K562 (cell line): ENCODE results near the gene IGF2BP3.

Experiments
- EZH2 ChIP-seq: IDR thresholded peaks from 2 replicates; pipeline ENCODE4 v1.6.1; 2012; ENCODE audit warnings: low read depth, mild to moderate bottlenecking, inconsistent platforms, low read length, borderline replicate concordance
- MAFK ChIP-seq: IDR thresholded peaks from 2 replicates; pipeline ENCODE4 v1.6.1; 2011; ENCODE audit warnings: low read length, improper control_type of control experiment
- NR1H2 ChIP-seq: sonication (generic); formaldehyde crosslinking; IDR thresholded peaks from 2 replicates; pipeline ENCODE4 v1.4.0; 2020; ENCODE audit warnings: mild to moderate bottlenecking, missing genetic modification reagents
- NRF1 ChIP-seq, 2 experiments: fragments of 450-650 bp; IDR thresholded peaks in 1 of 2; conservative IDR thresholded peaks in 1 of 2; 2 replicates each; pipeline ENCODE4 v1.6.1; 2014; ENCODE audit warnings: mild to moderate bottlenecking in 2 of 2
- RAD21 ChIP-seq, 2 experiments: fragments of 250-450 bp in 1 of 2; fragments of 450-650 bp in 1 of 2; sonication (Bioruptor Pico) in 1 of 2; formaldehyde crosslinking in 1 of 2; IDR thresholded peaks in 1 of 2; conservative IDR thresholded peaks in 1 of 2; 2 replicates each; pipeline versions ENCODE4 v1.4.0 to v1.8.0; 2020 to 2022; ENCODE audit warnings: mild to moderate bottlenecking in 2 of 2, moderate library complexity in 1 of 2
- SMAD1 ChIP-seq: fragments of 150-350 bp; IDR thresholded peaks from 2 replicates; pipeline ENCODE4 v1.6.1; 2014; ENCODE audit warnings: low read length, low read depth; ENCODE audit not compliant: partially characterized antibody
- TCF7 ChIP-seq: sonication (generic); IDR thresholded peaks from 2 replicates; pipeline ENCODE4 v1.6.1; 2016; ENCODE audit warnings: antibody characterized with exemption, borderline replicate concordance
- TOE1 ChIP-seq, 2 experiments: fragments of 450-650 bp in 1 of 2; sonication (generic) in 1 of 2; formaldehyde crosslinking in 1 of 2; IDR thresholded peaks; 2 replicates each; pipeline versions ENCODE4 v1.7.1 to v1.8.0; 2016 to 2022; ENCODE audit warnings: borderline replicate concordance in 2 of 2, mild to moderate bottlenecking in 2 of 2, antibody characterized with exemption in 1 of 2, inconsistent platforms in 1 of 2, low read depth in 1 of 2, missing genetic modification reagents in 1 of 2, moderate library complexity in 1 of 2
- ZNF23 ChIP-seq: fragments of 250-450 bp; sonication (Bioruptor Pico); IDR thresholded peaks from 2 replicates; pipeline ENCODE4 v1.4.0; 2020; ENCODE audit warnings: mild to moderate bottlenecking
- ZNF274 ChIP-seq: IDR thresholded peaks from 2 replicates; pipeline ENCODE4 v1.6.1; 2011; ENCODE audit warnings: low read depth, mild to moderate bottlenecking, low read length, moderate library complexity, borderline replicate concordance
- ZNF551 ChIP-seq: fragments of 250-450 bp; sonication (Bioruptor Pico); IDR thresholded peaks from 2 replicates; pipeline ENCODE4 v1.5.0; 2021; ENCODE audit warnings: mild to moderate bottlenecking, moderate library complexity
- TF ChIP-seq, protein P1 (sequence below), 3 experiments: IDR thresholded peaks in 2 of 3; conservative IDR thresholded peaks in 1 of 3; 2 replicates each; pipeline ENCODE4 v1.5.1; 2011 to 2012; ENCODE audit warnings: low read length in 3 of 3, mild to moderate bottlenecking in 3 of 3, control low read depth in 2 of 3, improper control_type of control experiment in 1 of 3, inconsistent platforms in 1 of 3, low read depth in 1 of 3, mixed read lengths in 1 of 3, moderate library complexity in 1 of 3; ENCODE audit not compliant: insufficient read depth in 2 of 3
- TF ChIP-seq, protein P2 (sequence below): sonication (generic); formaldehyde crosslinking; IDR thresholded peaks from 2 replicates; pipeline ENCODE4 v1.8.1; 2022; ENCODE audit warnings: missing genetic modification reagents
- TF ChIP-seq, protein P3 (sequence below): sonication (generic); formaldehyde crosslinking; IDR thresholded peaks from 2 replicates; pipeline ENCODE4 v1.8.0; 2022; ENCODE audit warnings: mild to moderate bottlenecking, missing genetic modification reagents, borderline replicate concordance

DNA sequence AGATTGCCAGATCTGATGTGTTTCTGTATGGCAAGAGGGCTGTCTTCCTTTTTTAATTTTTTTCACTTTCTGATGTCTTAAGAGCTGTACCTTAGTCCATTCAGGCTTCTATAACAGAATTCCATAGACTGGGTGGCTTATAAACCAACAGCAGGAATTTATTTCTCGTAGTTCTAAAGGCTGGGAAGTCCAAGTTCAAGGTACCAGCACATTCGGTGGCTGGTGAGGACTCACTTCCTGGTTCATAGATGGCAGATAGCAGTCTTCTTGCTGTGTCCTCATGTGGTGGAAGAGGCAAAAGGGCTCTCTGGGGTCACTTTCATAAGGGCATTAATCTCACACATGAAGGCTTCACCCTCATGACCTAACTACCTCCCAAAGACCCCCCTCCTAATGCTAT lies 202.9 kb downstream of the IGF2BP3 start:
- TF ChIP-seq ZNF274: no peak
- no peak for TF ChIP-seq NR1H2 (CRISPR knock-in tag)
- no peak for TF ChIP-seq RAD21 (CRISPR knock-in tag; conservative IDR thresholded peaks at IDR 0.05 in 1 of 2, IDR thresholded peaks at IDR 0.05 in 1 of 2)
- no peak for TF ChIP-seq SMAD1
- TF ChIP-seq, protein P1, sequence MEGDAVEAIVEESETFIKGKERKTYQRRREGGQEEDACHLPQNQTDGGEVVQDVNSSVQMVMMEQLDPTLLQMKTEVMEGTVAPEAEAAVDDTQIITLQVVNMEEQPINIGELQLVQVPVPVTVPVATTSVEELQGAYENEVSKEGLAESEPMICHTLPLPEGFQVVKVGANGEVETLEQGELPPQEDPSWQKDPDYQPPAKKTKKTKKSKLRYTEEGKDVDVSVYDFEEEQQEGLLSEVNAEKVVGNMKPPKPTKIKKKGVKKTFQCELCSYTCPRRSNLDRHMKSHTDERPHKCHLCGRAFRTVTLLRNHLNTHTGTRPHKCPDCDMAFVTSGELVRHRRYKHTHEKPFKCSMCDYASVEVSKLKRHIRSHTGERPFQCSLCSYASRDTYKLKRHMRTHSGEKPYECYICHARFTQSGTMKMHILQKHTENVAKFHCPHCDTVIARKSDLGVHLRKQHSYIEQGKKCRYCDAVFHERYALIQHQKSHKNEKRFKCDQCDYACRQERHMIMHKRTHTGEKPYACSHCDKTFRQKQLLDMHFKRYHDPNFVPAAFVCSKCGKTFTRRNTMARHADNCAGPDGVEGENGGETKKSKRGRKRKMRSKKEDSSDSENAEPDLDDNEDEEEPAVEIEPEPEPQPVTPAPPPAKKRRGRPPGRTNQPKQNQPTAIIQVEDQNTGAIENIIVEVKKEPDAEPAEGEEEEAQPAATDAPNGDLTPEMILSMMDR (IDR thresholded peaks at IDR 0.05 in 2 of 3, conservative IDR thresholded peaks at IDR 0.05 in 1 of 3; ENCODE audit: insufficient read depth in 2 of 3, low read depth in 1 of 3, low read length in 3 of 3): no peak
- TF ChIP-seq, protein P2, sequence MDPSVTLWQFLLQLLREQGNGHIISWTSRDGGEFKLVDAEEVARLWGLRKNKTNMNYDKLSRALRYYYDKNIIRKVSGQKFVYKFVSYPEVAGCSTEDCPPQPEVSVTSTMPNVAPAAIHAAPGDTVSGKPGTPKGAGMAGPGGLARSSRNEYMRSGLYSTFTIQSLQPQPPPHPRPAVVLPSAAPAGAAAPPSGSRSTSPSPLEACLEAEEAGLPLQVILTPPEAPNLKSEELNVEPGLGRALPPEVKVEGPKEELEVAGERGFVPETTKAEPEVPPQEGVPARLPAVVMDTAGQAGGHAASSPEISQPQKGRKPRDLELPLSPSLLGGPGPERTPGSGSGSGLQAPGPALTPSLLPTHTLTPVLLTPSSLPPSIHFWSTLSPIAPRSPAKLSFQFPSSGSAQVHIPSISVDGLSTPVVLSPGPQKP: no peak
- TF ChIP-seq ZNF551 (CRISPR knock-in tag): no peak
- TF ChIP-seq, protein P3, sequence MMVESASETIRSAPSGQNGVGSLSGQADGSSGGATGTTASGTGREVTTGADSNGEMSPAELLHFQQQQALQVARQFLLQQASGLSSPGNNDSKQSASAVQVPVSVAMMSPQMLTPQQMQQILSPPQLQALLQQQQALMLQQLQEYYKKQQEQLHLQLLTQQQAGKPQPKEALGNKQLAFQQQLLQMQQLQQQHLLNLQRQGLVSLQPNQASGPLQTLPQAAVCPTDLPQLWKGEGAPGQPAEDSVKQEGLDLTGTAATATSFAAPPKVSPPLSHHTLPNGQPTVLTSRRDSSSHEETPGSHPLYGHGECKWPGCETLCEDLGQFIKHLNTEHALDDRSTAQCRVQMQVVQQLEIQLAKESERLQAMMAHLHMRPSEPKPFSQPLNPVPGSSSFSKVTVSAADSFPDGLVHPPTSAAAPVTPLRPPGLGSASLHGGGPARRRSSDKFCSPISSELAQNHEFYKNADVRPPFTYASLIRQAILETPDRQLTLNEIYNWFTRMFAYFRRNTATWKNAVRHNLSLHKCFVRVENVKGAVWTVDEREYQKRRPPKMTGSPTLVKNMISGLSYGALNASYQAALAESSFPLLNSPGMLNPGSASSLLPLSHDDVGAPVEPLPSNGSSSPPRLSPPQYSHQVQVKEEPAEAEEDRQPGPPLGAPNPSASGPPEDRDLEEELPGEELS (CRISPR knock-in tag): no peak
- no peak for TF ChIP-seq TOE1 (IDR thresholded peaks at IDR 0.05; ENCODE audit: borderline replicate concordance)
- no peak for TF ChIP-seq TOE1 (CRISPR knock-in tag; IDR thresholded peaks at IDR 0.05; ENCODE audit: borderline replicate concordance, low read depth)
- no peak for TF ChIP-seq TCF7
- TF ChIP-seq MAFK: no peak
- TF ChIP-seq NRF1 (conservative IDR thresholded peaks at IDR 0.05 in 1 of 2, IDR thresholded peaks at IDR 0.05 in 1 of 2): no peak
- no peak for TF ChIP-seq ZNF23 (CRISPR knock-in tag)
- TF ChIP-seq EZH2: no peak
